ENCODE measurements around the gene AUP1. TPM values are rescaled to one million over a fixed set of nuclear protein-coding genes. Genes with fewer than 3 reads are reported as not detected.

AUP1 gene
- total RNA-seq, 4 donors from 2014 or later = 111 to 207 (median 135) TPM

- 84 to 98% methylated on average over 3 of the region's 3 CpGs for WGBS, 2 donors
- peaks cover 0 to 13% (median 10%) of the 10 kb centered on the region in 4 donors for H3K4me1 ChIP-seq
- peaks cover 0 to 18% of the 10 kb centered on the region in 2 donors for H3K27me3 ChIP-seq
- H3K27ac ChIP-seq = no peak overlapping the region
- peaks cover 0 to 62% (median 21%) of the 10 kb centered on the region in 3 donors for H3K36me3 ChIP-seq
- TF ChIP-seq EP300 (IDR thresholded peaks at IDR 0.05) (no peak), CTCF (IDR thresholded peaks at IDR 0.05) (no peak), POLR2A (IDR thresholded peaks at IDR 0.05) (no peak)
- H3K9me3 ChIP-seq = no peaks in the 10 kb centered on the region
- H3K4me3 ChIP-seq = no peak overlapping the region
- no peak for DNase-seq (ENCODE audit: low spot score in 2 of 2)
Observed at GRCh38 chr2:74493546-74493945, 36.0 kb downstream of the AUP1 start.

DNA sequence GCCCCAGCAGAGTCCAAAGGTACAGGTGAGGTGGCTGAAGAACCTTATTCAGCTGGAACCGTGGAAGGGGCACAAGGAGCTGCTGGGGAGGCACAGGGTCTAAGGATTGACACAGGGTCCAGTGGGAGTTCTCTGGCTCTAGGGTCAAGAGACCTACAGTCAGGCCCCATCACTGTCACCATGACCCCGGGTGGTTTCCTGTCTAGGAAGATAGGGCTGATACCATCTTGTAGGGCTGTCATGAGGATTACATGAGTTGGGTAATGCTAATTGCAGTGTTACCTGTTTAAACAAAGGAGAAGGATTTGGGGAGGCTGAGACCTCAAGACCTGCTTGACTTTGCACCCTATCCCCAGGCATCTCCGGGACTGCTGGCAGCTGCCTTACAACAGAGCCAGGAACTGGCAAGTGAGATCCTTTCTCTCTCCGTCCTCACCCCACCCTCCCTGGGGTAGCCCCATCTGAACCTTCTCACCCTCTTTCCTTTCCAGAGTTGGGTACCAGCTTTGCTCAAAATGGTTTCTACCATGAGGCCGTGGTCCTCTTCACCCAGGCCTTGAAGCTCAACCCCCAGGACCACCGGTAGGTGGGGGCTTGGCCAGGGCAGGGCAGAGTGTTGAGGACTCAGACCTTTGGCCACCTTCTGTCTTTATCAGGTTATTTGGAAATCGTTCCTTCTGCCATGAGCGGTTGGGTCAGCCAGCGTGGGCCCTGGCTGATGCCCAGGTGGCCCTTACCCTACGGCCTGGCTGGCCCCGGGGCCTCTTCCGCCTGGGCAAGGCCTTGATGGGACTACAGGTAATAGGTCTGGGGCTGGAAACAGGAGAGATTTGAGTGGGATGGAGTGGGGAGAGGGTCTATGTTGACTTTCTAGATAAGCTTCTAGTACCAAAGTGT, 37.6 kb downstream of the AUP1 start:
- no peaks in the 10 kb centered on the region for H3K9me3 ChIP-seq
- no peak for DNase-seq (ENCODE audit: low spot score in 2 of 2)
- no peak overlapping the region for H3K27ac ChIP-seq
- no peaks in the 10 kb centered on the region for H3K4me1 ChIP-seq
- peaks cover 0 to 78% (median 21%) of the 10 kb centered on the region in 3 donors for H3K36me3 ChIP-seq
- no peak overlapping the region for H3K4me3 ChIP-seq
- H3K27me3 ChIP-seq = peaks cover 0 to 2% of the 10 kb centered on the region in 2 donors
- WGBS, 2 donors = 93 to 95% methylated on average over 12 of the region's 12 CpGs
- TF ChIP-seq POLR2A (IDR thresholded peaks at IDR 0.05) (no peak), EP300 (IDR thresholded peaks at IDR 0.05) (no peak), CTCF (IDR thresholded peaks at IDR 0.05) (no peak)

DNA sequence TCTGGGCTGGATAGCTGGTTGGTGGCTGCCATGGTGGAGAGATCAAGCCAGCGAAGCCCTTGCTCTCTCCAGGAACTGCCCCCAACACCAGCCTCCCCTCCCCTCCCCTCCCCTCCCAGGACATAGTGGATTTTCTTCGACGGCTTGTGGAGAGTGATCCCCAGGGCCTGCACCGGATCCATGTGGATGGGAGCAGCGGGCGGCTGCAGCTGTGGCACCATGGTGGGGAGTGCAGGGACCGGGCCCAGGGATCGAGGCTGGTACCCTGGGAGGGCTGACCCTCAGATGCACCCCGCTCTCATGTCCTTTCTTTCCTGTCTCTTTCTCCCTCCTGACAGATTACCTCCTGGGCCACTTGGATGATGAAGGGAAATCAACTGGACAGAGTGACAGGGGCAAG, 39.6 kb downstream of the AUP1 start:
- no peak overlapping the region for H3K27ac ChIP-seq
- no peak overlapping the region for H3K4me3 ChIP-seq
- peaks cover 0 to 94% (median 21%) of the 10 kb centered on the region in 3 donors for H3K36me3 ChIP-seq
- 90 to 94% methylated on average over 8 to 9 of the region's 9 CpGs for WGBS, 2 donors
- no peak for DNase-seq (ENCODE audit: low spot score in 2 of 2)
- H3K4me1 ChIP-seq = no peaks in the 10 kb centered on the region
- H3K9me3 ChIP-seq = no peaks in the 10 kb centered on the region
- no peak for TF ChIP-seq EP300 (IDR thresholded peaks at IDR 0.05)
- TF ChIP-seq POLR2A (IDR thresholded peaks at IDR 0.05) = no peak
- no peak for TF ChIP-seq CTCF (IDR thresholded peaks at IDR 0.05)
- H3K27me3 ChIP-seq = no peaks in the 10 kb centered on the region

GRCh38 chr2:74488643-74489481, 40.6 kb downstream of the AUP1 start:
- no peak for DNase-seq (ENCODE audit: low spot score in 2 of 2)
- no peaks in the 10 kb centered on the region for H3K27me3 ChIP-seq
- peaks cover 0 to 8% (median 3%) of the 10 kb centered on the region in 4 donors for H3K4me1 ChIP-seq
- H3K27ac ChIP-seq = no peak overlapping the region
- no peaks in the 10 kb centered on the region for H3K9me3 ChIP-seq
- no peak overlapping the region for H3K4me3 ChIP-seq
- H3K36me3 ChIP-seq = peaks cover 0 to 86% (median 21%) of the 10 kb centered on the region in 3 donors
- WGBS, 2 donors = 78 to 84% methylated on average over 9 of the region's 9 CpGs
- TF ChIP-seq CTCF (IDR thresholded peaks at IDR 0.05) (no peak), POLR2A (IDR thresholded peaks at IDR 0.05) (no peak), EP300 (IDR thresholded peaks at IDR 0.05) (no peak)
